HFF-Myc (cell line): Measurements from ENCODE around the gene RBP5.
A peak's percentile ranks its signal among the peaks of the same experiment; 100 is the strongest.
"Not testable (repeated sequence)": the region's sequence is repeated elsewhere in the genome, so short reads cannot be mapped to it uniquely, and the experiment has no call there.

Experiments used
- DNase-seq: peaks from one replicate; pipeline ENCODE4 v3.0.0-alpha.2; 2011; ENCODE audit warnings: low read depth; ENCODE audit errors: extremely low read depth
- H3K4me3 ChIP-seq: replicated peaks from 2 replicates; pipeline ENCODE4 v1.5.1; 2011; ENCODE audit warnings: low read depth, mild to moderate bottlenecking, control low read depth, low read length
- TF ChIP-seq, protein P1 (sequence below): IDR thresholded peaks from 2 replicates; pipeline ENCODE4 v1.5.1; 2012; ENCODE audit warnings: mild to moderate bottlenecking, low read depth, low read length, control low read depth; ENCODE audit errors: missing control alignments

The RBP5 gene

DNA sequence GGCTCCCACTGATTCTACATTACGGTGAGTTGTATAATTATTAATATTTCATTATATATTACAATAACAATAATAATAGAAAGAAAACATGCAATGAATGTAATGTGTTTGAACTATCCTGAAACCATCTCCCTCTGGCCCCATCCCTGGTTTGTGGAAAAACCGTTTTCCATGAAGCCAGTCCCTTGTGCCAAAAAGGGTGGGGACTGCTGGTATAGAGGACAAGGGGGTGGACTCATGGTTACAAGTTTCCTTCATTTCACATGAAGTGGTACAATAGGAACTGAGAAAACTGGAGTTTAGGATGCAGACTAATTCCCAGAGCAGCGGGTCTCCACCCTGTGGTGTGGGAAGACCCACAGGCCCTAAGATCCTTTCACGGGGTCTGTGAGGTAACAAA, 16.6 kb downstream of the RBP5 start:
- no peak overlapping the region for H3K4me3 ChIP-seq
- TF ChIP-seq, protein P1, sequence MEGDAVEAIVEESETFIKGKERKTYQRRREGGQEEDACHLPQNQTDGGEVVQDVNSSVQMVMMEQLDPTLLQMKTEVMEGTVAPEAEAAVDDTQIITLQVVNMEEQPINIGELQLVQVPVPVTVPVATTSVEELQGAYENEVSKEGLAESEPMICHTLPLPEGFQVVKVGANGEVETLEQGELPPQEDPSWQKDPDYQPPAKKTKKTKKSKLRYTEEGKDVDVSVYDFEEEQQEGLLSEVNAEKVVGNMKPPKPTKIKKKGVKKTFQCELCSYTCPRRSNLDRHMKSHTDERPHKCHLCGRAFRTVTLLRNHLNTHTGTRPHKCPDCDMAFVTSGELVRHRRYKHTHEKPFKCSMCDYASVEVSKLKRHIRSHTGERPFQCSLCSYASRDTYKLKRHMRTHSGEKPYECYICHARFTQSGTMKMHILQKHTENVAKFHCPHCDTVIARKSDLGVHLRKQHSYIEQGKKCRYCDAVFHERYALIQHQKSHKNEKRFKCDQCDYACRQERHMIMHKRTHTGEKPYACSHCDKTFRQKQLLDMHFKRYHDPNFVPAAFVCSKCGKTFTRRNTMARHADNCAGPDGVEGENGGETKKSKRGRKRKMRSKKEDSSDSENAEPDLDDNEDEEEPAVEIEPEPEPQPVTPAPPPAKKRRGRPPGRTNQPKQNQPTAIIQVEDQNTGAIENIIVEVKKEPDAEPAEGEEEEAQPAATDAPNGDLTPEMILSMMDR, result no peak
- DNase-seq, result no peak

DNA sequence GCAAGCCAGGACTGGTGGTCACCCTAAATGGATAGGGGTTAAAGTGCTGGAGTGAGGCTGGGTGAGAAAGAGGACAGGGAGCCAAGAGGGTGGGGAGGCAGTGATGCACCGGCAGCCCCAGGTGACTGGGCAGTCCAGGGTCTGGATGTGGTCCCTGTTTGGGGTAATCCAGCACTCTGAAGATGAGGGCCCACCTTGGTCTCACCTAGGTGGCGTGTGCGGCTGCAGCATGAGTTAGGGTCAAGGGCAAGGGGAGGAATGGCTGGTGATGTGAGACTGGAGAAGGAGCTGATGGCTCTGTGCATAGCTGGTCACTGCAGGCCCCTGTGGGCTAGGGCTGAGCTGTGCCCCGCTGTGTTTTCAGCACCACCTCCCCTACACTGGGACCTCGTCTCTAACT, 18.0 kb downstream of the RBP5 start:
- H3K4me3 ChIP-seq, result no peak overlapping the region
- no peak for DNase-seq
- TF ChIP-seq, protein P1, result no peak

- H3K4me3 ChIP-seq, result peak overlapping the region; percentile 72
- TF ChIP-seq, protein P1, result no peak
- no peak for DNase-seq
Observed at GRCh38 chr12:7109572-7109920, 19.1 kb downstream of the RBP5 start.

- peak; percentile 63 for DNase-seq
- TF ChIP-seq, protein P1, result peak; percentile 97
- peak within 1 kb of the TSS; percentile 72 for H3K4me3 ChIP-seq
Observed at GRCh38 chr12:7108796-7109571, 19.7 kb downstream of the RBP5 start, which contains the start of gene C1RL. Gene C1RL, minus strand, starts transcription at chr12:7109214. Its CDS starts 34 bp downstream, at chr12:7109180.

DNA sequence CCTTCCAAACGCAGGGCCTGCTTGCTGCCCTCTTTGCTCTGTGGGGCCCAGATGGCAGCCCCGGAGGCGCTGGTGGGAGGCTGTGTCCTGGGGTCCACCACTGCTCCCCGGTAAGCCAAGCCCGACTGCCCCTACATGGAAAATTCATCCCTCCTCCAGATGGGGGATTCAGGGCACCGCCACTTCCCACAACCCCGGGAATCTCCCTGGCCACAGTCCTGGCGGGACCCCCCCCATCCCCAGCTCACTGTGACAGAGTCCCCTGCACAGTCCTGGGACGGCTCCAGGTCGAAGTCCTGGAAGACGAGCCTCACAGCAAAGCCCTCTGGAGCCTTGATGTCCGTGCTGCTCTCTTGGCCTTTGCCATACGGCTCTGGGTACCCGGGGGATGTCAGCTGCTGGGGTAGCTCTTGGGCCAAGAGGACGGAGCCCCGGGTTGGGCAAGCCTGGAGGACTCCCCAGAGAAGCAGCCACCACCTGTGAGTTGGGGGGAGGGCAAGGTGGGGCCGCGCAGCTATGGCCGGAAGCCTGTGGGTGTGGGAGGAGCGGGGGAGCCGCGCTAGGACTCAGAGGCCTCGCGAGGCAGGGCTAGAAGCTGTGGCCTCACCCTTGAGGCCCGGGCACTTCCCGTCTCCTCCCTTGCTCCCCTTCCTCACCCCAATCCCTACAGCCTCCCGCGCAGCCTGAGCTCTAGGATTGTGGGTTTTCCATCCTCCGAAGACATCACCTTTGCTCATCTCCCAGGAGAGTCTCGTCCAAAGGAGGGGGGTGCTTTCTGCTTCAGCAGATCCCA, 20.5 kb downstream of the RBP5 start:
- DNase-seq, result no peak
- TF ChIP-seq, protein P1, result no peak
- H3K4me3 ChIP-seq, result peak overlapping the region; percentile 72

GRCh38 chr12:7107636-7108002, 21.1 kb downstream of the RBP5 start:
- DNase-seq, result no peak
- TF ChIP-seq, protein P1, result no peak
- peak overlapping the region; percentile 72 for H3K4me3 ChIP-seq

GRCh38 chr12:7107181-7107580, 21.5 kb downstream of the RBP5 start:
- not testable (repeated sequence) for DNase-seq
- peak overlapping the region; percentile 72; the same call in 1 of the 2 replicates for H3K4me3 ChIP-seq
